HG02885 (cell line): ENCODE measurements around the gene NRSN1.

ENCODE experiments used
- ATAC-seq: cut with Tn5 transposase; IDR thresholded peaks from one replicate; pipeline ENCODE4 v1.9.1; 2021; ENCODE audit warnings: mild to moderate bottlenecking; ENCODE audit not compliant: unreplicated experiment, poor library complexity

NRSN1 gene, protein sequence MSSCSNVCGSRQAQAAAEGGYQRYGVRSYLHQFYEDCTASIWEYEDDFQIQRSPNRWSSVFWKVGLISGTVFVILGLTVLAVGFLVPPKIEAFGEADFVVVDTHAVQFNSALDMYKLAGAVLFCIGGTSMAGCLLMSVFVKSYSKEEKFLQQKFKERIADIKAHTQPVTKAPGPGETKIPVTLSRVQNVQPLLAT

GRCh38 chr6:24125980-24126379, at the start of gene NRSN1:
Gene NRSN1 (plus strand): TSS chr6:24126215. CDS start chr6:24134328, 8,113 bp downstream.
- no peak for ATAC-seq

- no peak for ATAC-seq
These were observed 47.8 kb upstream of the NRSN1 start for GRCh38 chr6:24078200-24078599.

DNA sequence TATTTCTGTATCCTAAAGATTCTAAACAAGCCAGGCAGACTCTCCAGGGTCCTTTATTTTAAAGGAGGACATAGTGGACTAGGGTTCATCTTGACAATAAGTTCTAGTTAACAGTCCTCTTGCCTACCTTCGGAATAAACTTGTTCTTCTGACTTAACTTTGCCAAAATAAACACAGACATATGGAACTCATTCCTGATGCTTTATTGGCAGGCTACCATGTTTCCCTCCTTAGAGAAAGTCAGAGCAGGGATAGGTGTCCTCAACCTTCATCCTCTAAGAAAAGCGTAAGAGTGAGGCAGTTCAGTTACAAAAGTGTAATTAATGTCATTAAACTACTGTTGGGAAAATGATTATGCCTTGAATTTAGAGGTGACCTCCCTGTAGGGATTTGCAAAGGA, 46.9 kb upstream of the NRSN1 start:
- ATAC-seq, result peak; percentile 9

DNA sequence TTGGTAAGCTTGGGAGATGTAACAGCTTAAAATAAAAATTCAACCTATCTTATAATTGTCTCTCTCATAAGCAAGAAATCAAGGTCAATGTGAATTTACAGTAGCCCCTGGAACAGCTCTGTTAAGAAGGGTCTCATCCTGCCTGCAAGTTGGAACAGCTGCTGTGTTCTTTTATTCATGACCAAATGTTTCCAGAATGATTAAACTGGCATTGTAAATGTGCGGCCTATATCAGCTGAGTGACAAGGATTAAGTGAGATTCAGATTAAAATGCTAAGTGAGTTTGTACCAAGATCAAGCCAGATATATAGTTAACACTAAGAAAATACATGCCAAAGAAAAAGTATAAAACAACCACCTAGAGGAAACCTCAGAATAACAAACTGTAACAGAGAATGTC, 45.3 kb upstream of the NRSN1 start:
- no peak for ATAC-seq

- ATAC-seq, result no peak
These were observed 36.3 kb upstream of the NRSN1 start for GRCh38 chr6:24089736-24090135.

DNA sequence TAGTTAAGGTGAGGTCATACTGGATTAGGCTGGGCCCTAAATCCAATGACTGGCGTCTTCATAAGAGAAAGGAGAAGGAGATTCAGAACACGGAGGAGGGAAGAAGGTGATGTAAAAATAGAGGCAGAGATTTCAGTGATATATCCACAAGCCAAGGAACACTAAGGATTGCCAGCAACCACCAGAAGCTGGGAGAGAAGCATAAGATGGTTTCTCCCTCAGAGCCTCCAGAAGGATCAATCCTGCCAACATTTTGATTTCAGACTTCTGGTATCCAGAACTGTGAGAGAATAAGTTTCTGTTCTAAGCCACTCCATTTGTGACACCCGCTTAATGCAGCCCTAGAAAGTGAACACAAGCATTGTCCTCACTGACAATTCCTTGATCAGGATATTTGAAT, 33.6 kb upstream of the NRSN1 start:
- ATAC-seq, result no peak

DNA sequence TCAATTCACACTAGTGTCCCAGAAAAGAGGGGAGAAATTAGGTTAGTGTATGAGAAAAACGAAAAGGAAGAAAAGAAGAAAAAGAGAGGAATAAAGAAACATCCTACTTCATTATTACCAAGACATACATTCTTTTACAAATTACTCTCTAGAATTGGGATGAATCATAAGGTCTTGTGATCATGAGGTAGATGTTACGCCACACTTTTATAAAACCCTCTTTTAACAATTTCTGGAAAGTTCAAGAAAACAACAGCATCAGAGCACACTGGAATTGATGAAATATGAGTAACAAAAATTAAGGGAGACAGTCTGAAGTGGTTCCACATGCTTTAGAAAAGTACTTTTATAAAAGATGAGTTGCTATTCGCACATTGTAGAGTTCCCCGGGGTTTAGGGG, 32.6 kb upstream of the NRSN1 start:
- ATAC-seq, result no peak

- peak; percentile 56 for ATAC-seq
These were observed 26.8 kb upstream of the NRSN1 start for GRCh38 chr6:24099181-24099580.

- ATAC-seq, result no peak
These were observed 25.8 kb upstream of the NRSN1 start for GRCh38 chr6:24100024-24100769.

DNA sequence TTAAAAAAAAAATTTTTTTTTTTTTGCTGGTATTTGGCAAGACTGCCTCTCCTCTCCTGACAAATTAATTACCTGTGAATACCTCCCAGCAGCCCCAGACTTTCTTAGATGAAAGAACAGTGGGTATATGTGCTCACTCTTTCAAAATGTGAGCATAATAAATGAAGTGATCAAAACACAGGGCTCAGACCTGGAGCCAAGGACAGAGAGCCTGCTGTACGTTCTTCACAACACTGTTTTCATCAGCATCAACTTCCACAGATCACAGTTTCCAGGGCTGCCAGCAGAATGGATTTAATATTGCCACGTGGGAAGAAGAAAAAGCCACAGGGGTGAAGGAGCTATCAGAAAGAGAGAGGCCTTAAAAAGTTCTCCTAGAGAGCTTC, 25.3 kb upstream of the NRSN1 start:
- no peak for ATAC-seq

DNA sequence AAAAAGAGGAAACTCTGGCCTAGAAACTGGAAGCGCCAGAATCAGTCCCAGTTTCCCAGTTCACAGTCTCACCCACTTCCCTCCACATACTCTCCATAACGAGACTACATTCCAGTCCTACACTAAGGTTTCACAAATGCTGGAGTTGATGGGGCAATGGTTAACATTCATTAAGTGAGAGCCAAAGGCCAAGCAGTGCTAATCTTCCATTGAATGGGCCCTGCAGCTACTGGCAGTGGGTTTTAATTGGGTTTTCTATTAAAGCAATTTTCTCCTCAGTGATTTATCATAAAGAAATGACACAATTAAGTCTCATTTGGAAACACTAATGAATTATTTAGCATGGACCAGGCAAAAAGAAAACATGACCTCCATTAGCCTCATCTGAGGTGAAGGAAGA, 20.8 kb upstream of the NRSN1 start:
- ATAC-seq, result no peak

GRCh38 chr6:24106291-24106690, 19.7 kb upstream of the NRSN1 start:
- ATAC-seq, result no peak

- no peak for ATAC-seq
These were observed 18.7 kb upstream of the NRSN1 start for GRCh38 chr6:24107294-24107693.

DNA sequence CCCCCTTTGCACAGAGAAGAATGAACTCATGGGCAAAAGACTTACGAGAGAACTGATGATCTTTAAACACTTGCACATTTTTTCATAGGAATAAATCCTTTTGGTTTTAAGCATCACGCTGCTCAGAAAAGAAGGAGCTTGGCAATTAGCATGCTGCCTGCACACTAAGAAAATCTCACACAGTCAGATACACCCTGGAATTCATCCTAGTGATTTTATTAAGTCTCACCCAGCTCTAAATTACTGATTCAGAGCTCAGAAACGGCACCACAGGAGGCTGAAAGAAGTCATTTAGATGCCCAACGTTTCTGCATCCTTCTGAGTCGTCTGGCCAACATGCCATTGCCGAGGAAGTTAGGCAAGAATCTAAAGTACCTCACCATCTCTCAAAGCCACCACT, 18.0 kb upstream of the NRSN1 start:
- ATAC-seq, result no peak

GRCh38 chr6:24110417-24110816, 15.6 kb upstream of the NRSN1 start:
- no peak for ATAC-seq

GRCh38 chr6:24113891-24114290, 12.1 kb upstream of the NRSN1 start:
- ATAC-seq, result no peak

- no peak for ATAC-seq
These were observed 9.0 kb upstream of the NRSN1 start for GRCh38 chr6:24117021-24117420.

GRCh38 chr6:24122139-24122538, 3.9 kb upstream of the NRSN1 start:
- no peak for ATAC-seq

- peak; percentile 53 for ATAC-seq
These were observed 674 bp downstream of the NRSN1 start for GRCh38 chr6:24126586-24127192.

DNA sequence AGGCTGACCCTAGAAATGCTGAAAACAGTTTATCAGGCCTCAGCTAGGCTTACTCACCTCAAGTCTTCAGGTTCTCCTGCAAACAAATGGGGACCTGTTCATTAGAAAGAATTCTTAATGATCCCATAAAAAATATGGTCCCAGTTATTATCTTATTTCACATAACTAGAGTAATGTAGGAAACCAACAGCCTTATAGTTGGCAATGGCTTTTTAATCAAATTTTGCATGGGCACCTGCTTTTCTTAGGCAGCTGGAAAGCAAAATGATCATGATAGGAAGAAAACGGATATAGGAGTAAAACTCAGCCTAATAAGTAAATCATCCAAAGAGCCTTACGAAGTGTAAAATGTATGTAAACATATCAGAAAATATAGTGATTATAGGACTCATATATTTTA, 1.3 kb downstream of the NRSN1 start:
- no peak for ATAC-seq

GRCh38 chr6:24131751-24132150, 5.7 kb downstream of the NRSN1 start:
- ATAC-seq, result no peak

GRCh38 chr6:24139080-24139479, 13.1 kb downstream of the NRSN1 start:
- ATAC-seq, result no peak
